PC-9 (cell line): ENCODE measurements around the gene GXYLT2. TPM values are rescaled to one million over a fixed set of nuclear protein-coding genes. Genes with fewer than 3 reads are reported as not detected.

Experiments used
- BruUV-seq: library from RNA; stranded (reverse); fragments of 400-500 nt; replicated peaks from 2 replicates; lab custom pipeline; 2021; lab: Mats Ljungman, UMichigan
- CTCF ChIA-PET: fragments of 300-600 bp; sonication (Branson Sonifier 250); formaldehyde crosslinking; loops from one replicate; lab custom pipeline; 2022; ENCODE audit warnings: antibody characterized with exemption; lab: Charles Lee
- POLR2A ChIA-PET: fragments of 300-600 bp; sonication (Branson Sonifier 250); formaldehyde crosslinking; loops from one replicate; lab custom pipeline; 2022; ENCODE audit warnings: antibody characterized with exemption; ENCODE audit not compliant: unreplicated experiment; lab: Charles Lee
- DNase-seq, 2 experiments: peaks; one replicate each; pipeline versions ENCODE4 v3.0.0 to v3.0.0-alpha.2; 2015 to 2022; ENCODE audit warnings: mixed read lengths in 1 of 2
- H2AFZ ChIP-seq: fragments of 200-600 bp; sonication (generic); 2 replicates; pipeline ENCODE4 v1.8.1; 2017; ENCODE audit warnings: antibody characterized with exemption
- H3F3A ChIP-seq: fragments of 200-600 bp; sonication (generic); 2 replicates; pipeline ENCODE4 v1.8.1; 2017; ENCODE audit warnings: antibody characterized with exemption, mild to moderate bottlenecking, low read depth; ENCODE audit not compliant: insufficient read depth
- H3K27ac ChIP-seq: fragments of 200-600 bp; sonication (generic); 2 replicates; pipeline ENCODE4 v1.6.1; 2016; ENCODE audit warnings: mixed run types
- H3K27me3 ChIP-seq: fragments of 200-600 bp; sonication (generic); 2 replicates; pipeline ENCODE4 v1.6.1; 2016; ENCODE audit warnings: low read depth, mixed run types; ENCODE audit not compliant: insufficient read depth
- H3K36me3 ChIP-seq: fragments of 200-600 bp; sonication (generic); 2 replicates; pipeline ENCODE4 v1.6.1; 2016; ENCODE audit warnings: low read depth, mixed run types
- H3K4me1 ChIP-seq: fragments of 200-600 bp; sonication (generic); replicated peaks from 2 replicates; pipeline ENCODE4 v1.6.1; 2016; ENCODE audit warnings: mixed run types; ENCODE audit not compliant: insufficient read depth
- H3K4me2 ChIP-seq: fragments of 200-600 bp; sonication (generic); 2 replicates; pipeline ENCODE4 v1.6.1; 2017; ENCODE audit warnings: mixed run types
- H3K4me3 ChIP-seq: fragments of 200-600 bp; sonication (generic); 2 replicates; pipeline ENCODE4 v1.6.1; 2016; ENCODE audit warnings: mixed run types
- H3K79me2 ChIP-seq: fragments of 200-600 bp; sonication (generic); 2 replicates; pipeline ENCODE4 v1.6.1; 2017; ENCODE audit warnings: low read depth, mixed run types
- H3K9me2 ChIP-seq: fragments of 200-600 bp; sonication (generic); 2 replicates; pipeline ENCODE4 v1.8.1; 2017; ENCODE audit warnings: mild to moderate bottlenecking; ENCODE audit not compliant: insufficient read depth
- H3K9me3 ChIP-seq: fragments of 200-600 bp; sonication (generic); 2 replicates; pipeline ENCODE4 v1.8.1; 2016; ENCODE audit warnings: low read depth; ENCODE audit not compliant: insufficient read depth
- H4K20me1 ChIP-seq: fragments of 200-600 bp; sonication (generic); 2 replicates; pipeline ENCODE4 v1.8.1; 2017; ENCODE audit not compliant: insufficient read depth
- EZH2 ChIP-seq: fragments of 200-600 bp; sonication (generic); IDR thresholded peaks from 2 replicates; pipeline ENCODE4 v1.8.0; 2017; ENCODE audit warnings: antibody characterized with exemption, low read depth
- intact Hi-C: fragments of 100-400 bp; cut with micrococcal nuclease; formaldehyde crosslinking; loops from one replicate; pipeline ENCODE4 v1.10.0; 2022; ENCODE audit not compliant: unreplicated experiment
- total RNA-seq: library from RNA; stranded (reverse); gene quantifications from 2 replicates; pipeline ENCODE4 v1.2.3, GENCODE V29; 2021
- TF ChIP-seq, protein P1 (sequence below): fragments of 200-600 bp; sonication (generic); conservative IDR thresholded peaks from 2 replicates; pipeline ENCODE4 v1.6.1; 2017; ENCODE audit warnings: mixed run types, antibody characterized with exemption, mild to moderate bottlenecking, moderate library complexity

Gene GXYLT2
- total RNA-seq, 1 experiment from 2014 or later: 2.9 TPM

DNA sequence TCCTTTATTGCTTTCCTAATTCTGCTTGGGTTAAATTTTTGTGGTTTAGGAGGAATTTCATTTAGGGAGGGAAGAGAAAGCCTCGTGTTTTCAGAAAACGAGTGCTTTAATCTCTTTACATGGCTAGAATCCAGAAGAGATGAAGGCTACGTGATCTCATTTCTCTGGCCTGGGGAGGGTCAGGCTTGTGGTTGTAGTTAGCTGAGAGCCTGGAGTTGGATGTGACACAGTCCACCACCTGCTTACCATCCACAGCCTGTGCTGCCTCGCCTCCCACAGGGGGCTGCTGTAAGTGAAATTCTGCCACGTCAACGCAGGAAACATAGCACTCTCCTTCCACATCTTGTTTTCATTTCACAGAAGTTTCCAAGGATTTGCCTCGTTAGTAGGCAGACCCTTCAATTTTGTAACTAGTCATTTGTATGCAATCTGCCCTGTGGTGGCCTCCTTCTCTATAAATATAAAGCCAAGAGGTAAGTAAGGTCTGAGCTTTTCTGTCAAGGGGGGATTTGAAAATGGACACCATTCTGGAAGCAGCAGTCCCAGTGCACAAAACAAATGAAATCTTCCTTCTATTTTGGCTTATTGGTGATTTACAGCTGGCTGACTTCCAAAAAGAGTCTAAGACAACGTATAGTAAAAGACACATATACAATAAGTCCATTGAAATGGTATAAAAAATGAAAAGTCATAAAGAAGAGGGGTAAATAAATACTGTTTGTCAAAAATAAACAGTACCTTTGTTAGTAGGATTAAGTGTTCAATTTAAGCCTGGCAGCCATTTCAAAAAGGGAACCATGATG is 3.4 kb downstream of the GXYLT2 start:
- ChIA-PET POLR2A (no interaction called here), CTCF (no interaction called here)
- H3K9me2 ChIP-seq: no peaks in the 10 kb centered on the region
- no peak overlapping the region for H2AFZ ChIP-seq
- peaks cover 39% of the 10 kb centered on the region for H3K4me1 ChIP-seq
- peaks cover 26% of the 10 kb centered on the region for H3F3A ChIP-seq
- peak overlapping the region; percentile 40; the same call in 1 of the 2 replicates for H3K4me2 ChIP-seq
- intact Hi-C loops: no loop called here
- TF ChIP-seq, protein P1, sequence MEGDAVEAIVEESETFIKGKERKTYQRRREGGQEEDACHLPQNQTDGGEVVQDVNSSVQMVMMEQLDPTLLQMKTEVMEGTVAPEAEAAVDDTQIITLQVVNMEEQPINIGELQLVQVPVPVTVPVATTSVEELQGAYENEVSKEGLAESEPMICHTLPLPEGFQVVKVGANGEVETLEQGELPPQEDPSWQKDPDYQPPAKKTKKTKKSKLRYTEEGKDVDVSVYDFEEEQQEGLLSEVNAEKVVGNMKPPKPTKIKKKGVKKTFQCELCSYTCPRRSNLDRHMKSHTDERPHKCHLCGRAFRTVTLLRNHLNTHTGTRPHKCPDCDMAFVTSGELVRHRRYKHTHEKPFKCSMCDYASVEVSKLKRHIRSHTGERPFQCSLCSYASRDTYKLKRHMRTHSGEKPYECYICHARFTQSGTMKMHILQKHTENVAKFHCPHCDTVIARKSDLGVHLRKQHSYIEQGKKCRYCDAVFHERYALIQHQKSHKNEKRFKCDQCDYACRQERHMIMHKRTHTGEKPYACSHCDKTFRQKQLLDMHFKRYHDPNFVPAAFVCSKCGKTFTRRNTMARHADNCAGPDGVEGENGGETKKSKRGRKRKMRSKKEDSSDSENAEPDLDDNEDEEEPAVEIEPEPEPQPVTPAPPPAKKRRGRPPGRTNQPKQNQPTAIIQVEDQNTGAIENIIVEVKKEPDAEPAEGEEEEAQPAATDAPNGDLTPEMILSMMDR: no peak
- no peak for TF ChIP-seq EZH2
- H3K9me3 ChIP-seq: no peaks in the 10 kb centered on the region
- H3K27me3 ChIP-seq: no peaks in the 10 kb centered on the region
- H3K79me2 ChIP-seq: no peaks in the 10 kb centered on the region
- DNase-seq: peak; percentile 41 to 53
- H3K4me3 ChIP-seq: no peak overlapping the region
- no peak overlapping the region for H3K27ac ChIP-seq
- H4K20me1 ChIP-seq: no peaks in the 10 kb centered on the region
- no peaks in the 10 kb centered on the region for H3K36me3 ChIP-seq
- BruUV-seq: no TSS peak

DNA sequence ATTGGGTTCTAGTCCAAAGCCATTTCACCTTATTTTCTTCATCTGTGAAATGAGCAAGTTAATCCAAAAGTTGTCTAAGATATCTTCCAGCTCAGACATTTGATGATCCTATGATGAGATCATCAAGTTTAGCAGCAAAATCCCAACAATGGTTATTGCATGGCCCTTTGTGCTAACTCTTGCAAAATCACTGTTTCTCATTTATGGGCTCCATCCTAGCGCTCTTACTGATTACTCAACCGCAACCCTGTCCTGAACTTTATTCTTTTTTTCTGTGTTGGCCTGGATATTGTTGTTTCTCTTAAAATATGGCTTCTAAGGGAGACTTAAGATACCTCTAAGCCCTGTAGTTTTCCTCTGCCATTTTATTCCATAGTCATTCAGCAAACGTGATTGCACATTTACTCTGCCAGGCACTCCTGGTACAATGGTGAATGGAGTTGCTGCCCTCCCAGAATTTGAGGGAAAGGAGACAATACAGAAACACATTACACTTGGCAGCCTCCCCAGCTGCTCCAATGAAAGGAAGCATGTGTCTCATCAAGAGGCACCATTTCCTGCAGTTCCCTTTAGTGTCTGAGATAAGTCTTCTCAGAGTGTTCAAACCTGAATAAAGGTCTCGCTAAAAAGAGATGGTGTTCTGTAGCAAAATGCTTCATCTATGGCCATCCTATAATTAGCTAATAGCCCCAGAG is 4.4 kb downstream of the GXYLT2 start:
- POLR2A ChIA-PET: no interaction called here
- Histone ChIP-seq H3K4me1 (peaks cover 32% of the 10 kb centered on the region), H3K27ac (no peak overlapping the region), H3K9me2 (no peaks in the 10 kb centered on the region), H2AFZ (no peak overlapping the region), H4K20me1 (no peaks in the 10 kb centered on the region), H3F3A (peaks cover 26% of the 10 kb centered on the region), H3K4me2 (peak overlapping the region; percentile 18; the same call in 1 of the 2 replicates), H3K79me2 (no peaks in the 10 kb centered on the region), H3K36me3 (no peaks in the 10 kb centered on the region), H3K9me3 (no peaks in the 10 kb centered on the region), H3K27me3 (no peaks in the 10 kb centered on the region), H3K4me3 (no peak overlapping the region)
- TF ChIP-seq EZH2: no peak
- TF ChIP-seq, protein P1: no peak
- DNase-seq: peak in 1 of 2 experiments; percentile 54
- CTCF ChIA-PET: no interaction called here
- intact Hi-C loops: no loop called here
- no TSS peak for BruUV-seq

DNA sequence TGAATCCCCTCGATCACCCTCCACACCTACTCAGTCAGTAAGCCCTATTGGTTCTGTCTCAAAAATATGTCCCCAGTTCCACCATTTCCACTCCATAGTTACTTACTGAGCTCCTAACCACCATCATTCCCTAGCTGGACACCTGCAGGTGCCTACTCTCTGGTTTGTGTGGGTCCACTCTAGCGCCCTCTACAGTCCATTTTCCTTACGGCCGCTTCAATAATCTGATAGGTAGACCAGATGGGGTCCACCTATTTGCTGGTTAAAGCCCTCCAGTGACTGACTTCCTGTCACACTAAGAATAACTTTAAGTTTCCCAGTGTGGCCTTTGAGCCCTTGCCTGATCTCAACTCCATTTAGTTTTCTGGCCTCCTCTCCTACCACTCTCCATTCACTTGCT is 5.0 kb downstream of the GXYLT2 start:
- POLR2A ChIA-PET: no interaction called here
- no TSS peak for BruUV-seq

More for the DNA sequence above, 5.0 kb downstream of the GXYLT2 start:
- Histone ChIP-seq H3K27me3 (no peaks in the 10 kb centered on the region), H3K79me2 (no peaks in the 10 kb centered on the region), H3K27ac (no peak overlapping the region), H3K9me2 (no peaks in the 10 kb centered on the region), H4K20me1 (no peaks in the 10 kb centered on the region), H3K4me3 (no peak overlapping the region), H3K9me3 (no peaks in the 10 kb centered on the region), H3K4me1 (peaks cover 29% of the 10 kb centered on the region), H2AFZ (no peak overlapping the region), H3K36me3 (no peaks in the 10 kb centered on the region), H3K4me2 (no peak overlapping the region), H3F3A (peaks cover 26% of the 10 kb centered on the region)
- intact Hi-C loops: no loop called here
- TF ChIP-seq, protein P1: no peak
- no peak for TF ChIP-seq EZH2
- CTCF ChIA-PET: no interaction called here
- no peak for DNase-seq
